ENCODE results near the gene NR1H4. TPM values are rescaled to one million over a fixed set of nuclear protein-coding genes. Genes with fewer than 3 reads are reported as not detected.

Gene NR1H4
- total and polyA plus RNA-seq, 2 experiments from 2014 or later: not detected

DNA sequence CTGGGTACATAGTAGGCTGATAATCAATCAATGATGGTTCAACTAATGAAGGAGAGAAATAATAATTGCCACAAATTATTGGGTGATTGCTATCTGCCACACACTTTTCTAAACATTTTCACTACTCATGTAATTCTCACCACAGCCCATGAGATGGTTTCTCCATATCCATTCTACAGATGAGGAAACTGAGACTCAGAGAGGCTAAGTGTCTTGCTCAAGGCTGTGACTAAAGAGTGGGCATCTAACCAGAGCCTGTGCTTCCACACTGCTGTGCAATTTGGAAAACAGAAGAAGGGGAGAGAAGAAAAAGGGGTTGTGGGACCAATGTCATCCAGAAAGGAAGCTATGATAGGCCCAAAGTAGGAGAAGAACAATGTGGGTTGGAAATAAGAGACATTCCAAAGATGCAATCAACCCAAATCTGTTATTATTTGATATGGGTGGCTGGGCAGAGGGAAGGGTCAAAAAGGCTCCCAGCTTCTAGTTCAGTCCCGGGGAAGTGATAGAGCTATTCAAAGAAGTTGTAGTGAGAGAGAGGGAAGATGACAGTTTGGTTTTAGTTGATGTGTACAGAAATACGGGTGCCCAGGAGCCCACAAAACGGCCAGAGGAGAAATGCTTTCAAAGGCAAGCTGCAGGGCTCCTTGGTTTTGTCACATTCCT, 483 bp upstream of the NR1H4 start (continued):
- TF ChIP-seq, protein P1, sequence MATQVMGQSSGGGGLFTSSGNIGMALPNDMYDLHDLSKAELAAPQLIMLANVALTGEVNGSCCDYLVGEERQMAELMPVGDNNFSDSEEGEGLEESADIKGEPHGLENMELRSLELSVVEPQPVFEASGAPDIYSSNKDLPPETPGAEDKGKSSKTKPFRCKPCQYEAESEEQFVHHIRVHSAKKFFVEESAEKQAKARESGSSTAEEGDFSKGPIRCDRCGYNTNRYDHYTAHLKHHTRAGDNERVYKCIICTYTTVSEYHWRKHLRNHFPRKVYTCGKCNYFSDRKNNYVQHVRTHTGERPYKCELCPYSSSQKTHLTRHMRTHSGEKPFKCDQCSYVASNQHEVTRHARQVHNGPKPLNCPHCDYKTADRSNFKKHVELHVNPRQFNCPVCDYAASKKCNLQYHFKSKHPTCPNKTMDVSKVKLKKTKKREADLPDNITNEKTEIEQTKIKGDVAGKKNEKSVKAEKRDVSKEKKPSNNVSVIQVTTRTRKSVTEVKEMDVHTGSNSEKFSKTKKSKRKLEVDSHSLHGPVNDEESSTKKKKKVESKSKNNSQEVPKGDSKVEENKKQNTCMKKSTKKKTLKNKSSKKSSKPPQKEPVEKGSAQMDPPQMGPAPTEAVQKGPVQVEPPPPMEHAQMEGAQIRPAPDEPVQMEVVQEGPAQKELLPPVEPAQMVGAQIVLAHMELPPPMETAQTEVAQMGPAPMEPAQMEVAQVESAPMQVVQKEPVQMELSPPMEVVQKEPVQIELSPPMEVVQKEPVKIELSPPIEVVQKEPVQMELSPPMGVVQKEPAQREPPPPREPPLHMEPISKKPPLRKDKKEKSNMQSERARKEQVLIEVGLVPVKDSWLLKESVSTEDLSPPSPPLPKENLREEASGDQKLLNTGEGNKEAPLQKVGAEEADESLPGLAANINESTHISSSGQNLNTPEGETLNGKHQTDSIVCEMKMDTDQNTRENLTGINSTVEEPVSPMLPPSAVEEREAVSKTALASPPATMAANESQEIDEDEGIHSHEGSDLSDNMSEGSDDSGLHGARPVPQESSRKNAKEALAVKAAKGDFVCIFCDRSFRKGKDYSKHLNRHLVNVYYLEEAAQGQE (IDR thresholded peaks at IDR 0.05; ENCODE audit: unreplicated experiment): no peak

DNA sequence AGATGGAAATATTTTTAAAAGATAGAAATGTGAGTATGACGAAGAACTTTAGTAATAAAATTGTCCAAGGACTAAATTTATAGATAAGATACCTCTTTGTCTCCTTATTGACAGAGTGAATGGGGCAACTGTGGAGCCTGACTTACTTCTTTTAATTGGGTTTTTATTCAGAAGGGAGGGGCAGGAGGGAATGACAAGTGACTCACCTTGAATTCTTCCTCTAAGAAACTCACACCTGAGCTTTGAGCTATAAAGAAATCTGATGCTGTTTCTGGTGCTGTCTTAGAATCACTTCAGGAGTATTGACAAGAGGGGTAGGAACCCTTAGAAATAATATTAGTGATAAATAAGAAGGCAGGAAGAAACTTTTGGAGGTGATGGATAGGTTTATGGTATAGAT, 951 bp downstream of the NR1H4 start:
- no peak overlapping the region for H3K27ac ChIP-seq (ENCODE audit: low read depth)
- H3K36me3 Mint-ChIP-seq (ENCODE audit: low read depth): no peaks in the 10 kb centered on the region
- ATAC-seq (no peak), DNase-seq (ENCODE audit: low spot score) (peak; percentile 6)
- no peaks in the 10 kb centered on the region for H3K79me2 ChIP-seq (replicated peaks; ENCODE audit: insufficient read depth)
- no peaks in the 10 kb centered on the region for H3K27me3 Mint-ChIP-seq (ENCODE audit: insufficient read depth, low read depth, poor library complexity)
- H3K4me3 ChIP-seq: no peak overlapping the region
- H4K20me1 ChIP-seq (replicated peaks; ENCODE audit: insufficient read depth): no peaks in the 10 kb centered on the region
- H3K9me2 ChIP-seq (ENCODE audit: insufficient read depth): no peaks in the 10 kb centered on the region
- H3K4me3 Mint-ChIP-seq: no peak overlapping the region
- no peak overlapping the region for H2AFZ ChIP-seq
- no peaks in the 10 kb centered on the region for H3K36me3 ChIP-seq (ENCODE audit: insufficient read depth)
- no peaks in the 10 kb centered on the region for H3K9me3 Mint-ChIP-seq
- no peak overlapping the region for H3K4me2 ChIP-seq
- no peak overlapping the region for H3K27ac Mint-ChIP-seq
- TF ChIP-seq, protein P1 (IDR thresholded peaks at IDR 0.05; ENCODE audit: unreplicated experiment): no peak
- peaks cover 3% of the 10 kb centered on the region; the same call in 1 of the 2 replicates for H3K4me1 ChIP-seq (ENCODE audit: insufficient read depth)
- H3K4me1 Mint-ChIP-seq: peaks cover 3% of the 10 kb centered on the region
- no peaks in the 10 kb centered on the region for H3F3A ChIP-seq (replicated peaks; ENCODE audit: low read depth)
- H3K27me3 ChIP-seq (ENCODE audit: insufficient read depth): no peaks in the 10 kb centered on the region

DNA sequence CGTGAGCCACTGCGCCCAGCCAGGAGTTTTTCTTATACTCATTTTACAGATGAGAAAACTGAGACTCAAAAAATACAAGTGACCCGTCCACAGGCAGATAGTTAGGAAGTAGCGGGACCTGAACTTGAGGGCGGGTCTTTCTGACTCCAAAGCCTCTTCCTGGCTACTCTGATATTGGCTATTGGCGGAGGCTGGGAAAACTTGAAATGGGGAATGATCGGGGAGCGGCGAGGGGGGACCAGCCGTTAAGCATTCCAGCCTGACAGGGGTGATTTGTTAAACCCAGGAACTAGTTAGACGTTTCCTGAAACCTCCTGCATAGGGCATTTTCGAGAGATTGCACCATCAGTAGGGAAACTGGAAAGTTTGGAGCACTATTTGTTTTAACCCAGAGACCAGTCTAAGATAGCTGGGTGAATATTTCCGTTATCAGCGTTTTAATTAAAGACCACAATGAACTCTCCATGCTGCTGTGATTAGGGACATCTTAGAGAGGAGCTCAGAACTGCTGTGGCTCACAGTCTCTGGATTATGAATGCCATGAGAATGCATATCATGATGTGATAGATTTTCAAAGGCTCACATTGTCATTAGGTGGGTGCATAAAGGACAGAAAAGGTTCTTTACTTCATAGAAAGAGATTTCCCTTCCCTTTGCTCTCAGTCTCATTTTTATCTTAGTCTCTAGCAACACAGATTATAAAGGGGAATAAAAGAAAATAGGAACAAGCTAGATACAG, 2.5 kb downstream of the NR1H4 start:
- Histone ChIP-seq H3K4me3 (no peak overlapping the region), H3K27ac (ENCODE audit: low read depth) (no peak overlapping the region), H3K36me3 (ENCODE audit: insufficient read depth) (no peaks in the 10 kb centered on the region), H3K79me2 (replicated peaks; ENCODE audit: insufficient read depth) (no peaks in the 10 kb centered on the region), H2AFZ (peak overlapping the region; percentile 66), H3K27me3 (ENCODE audit: insufficient read depth) (no peaks in the 10 kb centered on the region), H3F3A (replicated peaks; ENCODE audit: low read depth) (no peaks in the 10 kb centered on the region), H3K4me1 (ENCODE audit: insufficient read depth) (no peaks in the 10 kb centered on the region), H4K20me1 (replicated peaks; ENCODE audit: insufficient read depth) (no peaks in the 10 kb centered on the region), H3K4me2 (no peak overlapping the region), H3K9me2 (ENCODE audit: insufficient read depth) (peaks cover under 1% of the 10 kb centered on the region; the same call in 1 of the 2 replicates)
- DNase-seq (ENCODE audit: low spot score): no peak
- Mint-ChIP-seq H3K4me1 (no peaks in the 10 kb centered on the region), H3K36me3 (ENCODE audit: low read depth) (no peaks in the 10 kb centered on the region), H3K27me3 (ENCODE audit: insufficient read depth, low read depth, poor library complexity) (no peaks in the 10 kb centered on the region), H3K27ac (no peak overlapping the region), H3K9me3 (no peaks in the 10 kb centered on the region), H3K4me3 (no peak overlapping the region)
- ATAC-seq: no peak
- TF ChIP-seq STAT1 (IDR thresholded peaks at IDR 0.05; ENCODE audit: unreplicated experiment) (no peak), EZH2 (IDR thresholded peaks at IDR 0.05; ENCODE audit: low read depth, unreplicated experiment) (no peak), NANOG (IDR thresholded peaks at IDR 0.05; ENCODE audit: borderline replicate concordance) (no peak)
- TF ChIP-seq, protein P2, sequence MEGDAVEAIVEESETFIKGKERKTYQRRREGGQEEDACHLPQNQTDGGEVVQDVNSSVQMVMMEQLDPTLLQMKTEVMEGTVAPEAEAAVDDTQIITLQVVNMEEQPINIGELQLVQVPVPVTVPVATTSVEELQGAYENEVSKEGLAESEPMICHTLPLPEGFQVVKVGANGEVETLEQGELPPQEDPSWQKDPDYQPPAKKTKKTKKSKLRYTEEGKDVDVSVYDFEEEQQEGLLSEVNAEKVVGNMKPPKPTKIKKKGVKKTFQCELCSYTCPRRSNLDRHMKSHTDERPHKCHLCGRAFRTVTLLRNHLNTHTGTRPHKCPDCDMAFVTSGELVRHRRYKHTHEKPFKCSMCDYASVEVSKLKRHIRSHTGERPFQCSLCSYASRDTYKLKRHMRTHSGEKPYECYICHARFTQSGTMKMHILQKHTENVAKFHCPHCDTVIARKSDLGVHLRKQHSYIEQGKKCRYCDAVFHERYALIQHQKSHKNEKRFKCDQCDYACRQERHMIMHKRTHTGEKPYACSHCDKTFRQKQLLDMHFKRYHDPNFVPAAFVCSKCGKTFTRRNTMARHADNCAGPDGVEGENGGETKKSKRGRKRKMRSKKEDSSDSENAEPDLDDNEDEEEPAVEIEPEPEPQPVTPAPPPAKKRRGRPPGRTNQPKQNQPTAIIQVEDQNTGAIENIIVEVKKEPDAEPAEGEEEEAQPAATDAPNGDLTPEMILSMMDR (conservative IDR thresholded peaks at IDR 0.05; ENCODE audit: low read depth in 2 of 2): no peak
- TF ChIP-seq, protein P3, sequence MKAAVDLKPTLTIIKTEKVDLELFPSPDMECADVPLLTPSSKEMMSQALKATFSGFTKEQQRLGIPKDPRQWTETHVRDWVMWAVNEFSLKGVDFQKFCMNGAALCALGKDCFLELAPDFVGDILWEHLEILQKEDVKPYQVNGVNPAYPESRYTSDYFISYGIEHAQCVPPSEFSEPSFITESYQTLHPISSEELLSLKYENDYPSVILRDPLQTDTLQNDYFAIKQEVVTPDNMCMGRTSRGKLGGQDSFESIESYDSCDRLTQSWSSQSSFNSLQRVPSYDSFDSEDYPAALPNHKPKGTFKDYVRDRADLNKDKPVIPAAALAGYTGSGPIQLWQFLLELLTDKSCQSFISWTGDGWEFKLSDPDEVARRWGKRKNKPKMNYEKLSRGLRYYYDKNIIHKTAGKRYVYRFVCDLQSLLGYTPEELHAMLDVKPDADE (IDR thresholded peaks at IDR 0.05): no peak
